Gastrocnemius medialis (tissue), 4 donors: ENCODE data around the gene USB1.

ENCODE experiments used
- POLR2A ChIP-seq, 2 donors: fragments of 450-650 bp; IDR thresholded peaks; one replicate each; pipeline ENCODE4 v1.6.1; 2017; ENCODE audit warnings: antibody characterized with exemption in 2 of 2, mild to moderate bottlenecking in 2 of 2, moderate library complexity in 2 of 2
- TF ChIP-seq, protein P1 (sequence below), 5 experiments: fragments of 450-650 bp in 3 of 5; fragments of 200-600 bp in 2 of 5; sonication (generic) in 2 of 5; IDR thresholded peaks in 4 of 5; conservative IDR thresholded peaks in 1 of 5; 1 replicate in 4 of 5; 2 replicates in 1 of 5; pipeline ENCODE4 v1.5.1; 2016 to 2019; ENCODE audit warnings: antibody characterized with exemption in 5 of 5, mild to moderate bottlenecking in 3 of 5, moderate library complexity in 3 of 5

- TF ChIP-seq, protein P1, sequence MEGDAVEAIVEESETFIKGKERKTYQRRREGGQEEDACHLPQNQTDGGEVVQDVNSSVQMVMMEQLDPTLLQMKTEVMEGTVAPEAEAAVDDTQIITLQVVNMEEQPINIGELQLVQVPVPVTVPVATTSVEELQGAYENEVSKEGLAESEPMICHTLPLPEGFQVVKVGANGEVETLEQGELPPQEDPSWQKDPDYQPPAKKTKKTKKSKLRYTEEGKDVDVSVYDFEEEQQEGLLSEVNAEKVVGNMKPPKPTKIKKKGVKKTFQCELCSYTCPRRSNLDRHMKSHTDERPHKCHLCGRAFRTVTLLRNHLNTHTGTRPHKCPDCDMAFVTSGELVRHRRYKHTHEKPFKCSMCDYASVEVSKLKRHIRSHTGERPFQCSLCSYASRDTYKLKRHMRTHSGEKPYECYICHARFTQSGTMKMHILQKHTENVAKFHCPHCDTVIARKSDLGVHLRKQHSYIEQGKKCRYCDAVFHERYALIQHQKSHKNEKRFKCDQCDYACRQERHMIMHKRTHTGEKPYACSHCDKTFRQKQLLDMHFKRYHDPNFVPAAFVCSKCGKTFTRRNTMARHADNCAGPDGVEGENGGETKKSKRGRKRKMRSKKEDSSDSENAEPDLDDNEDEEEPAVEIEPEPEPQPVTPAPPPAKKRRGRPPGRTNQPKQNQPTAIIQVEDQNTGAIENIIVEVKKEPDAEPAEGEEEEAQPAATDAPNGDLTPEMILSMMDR (IDR thresholded peaks at IDR 0.05 in 4 of 5, conservative IDR thresholded peaks at IDR 0.05 in 1 of 5), result no peak
- TF ChIP-seq POLR2A (IDR thresholded peaks at IDR 0.05), result no peak
Measured at GRCh38 chr16:58070585-58070984, 69.4 kb downstream of the USB1 start.
